ENCODE data around the gene MBP. TPM values are rescaled to one million over a fixed set of nuclear protein-coding genes. Genes with fewer than 3 reads are reported as not detected.

Gene MBP
- total and polyA plus RNA-seq, 2 of the 4 experiments (the other 2 are of a cell fraction) = 0.72 to 0.90 TPM

- no peak overlapping the region for H3K23ac ChIP-seq (ENCODE audit: low read depth, low read length)
- H3K79me1 ChIP-seq (ENCODE audit: low read depth in 1 of 2, low read length in 2 of 2) = no peaks in the 10 kb centered on the region
- DNase-seq (no peak), ATAC-seq (ENCODE audit: low read depth) (no peak)
- 98% methylated on average over 5 of the region's 12 CpGs; no CpG with 5 or more reads in 1 of the 2 experiments for WGBS, 2 experiments (ENCODE audit: extremely low coverage in 2 of 2, insufficient read length in 1 of 2)
- H3K36me3 ChIP-seq (ENCODE audit: control insufficient read depth, insufficient read depth, low read length) = peaks cover 30% of the 10 kb centered on the region
- H3K4me3 ChIP-seq (ENCODE audit: insufficient read depth, low read depth, low read length) = no peak overlapping the region
- no peaks in the 10 kb centered on the region for H3K4me1 ChIP-seq (ENCODE audit: control insufficient read depth, insufficient read depth, low read length)
- no peak overlapping the region for H3K14ac ChIP-seq (replicated peaks; ENCODE audit: low read depth, low read length)
- H3K4me2 ChIP-seq (ENCODE audit: low read depth, low read length) = no peak overlapping the region
- no TSS peak for BruUV-seq (replicated peaks)
- H3K18ac ChIP-seq (ENCODE audit: low read depth, low read length) = no peak overlapping the region
- H3K4ac ChIP-seq (ENCODE audit: low read depth, low read length) = no peak overlapping the region
- H2BK15ac ChIP-seq (ENCODE audit: low read depth, low read length) = no peak overlapping the region
- no peak overlapping the region for H2BK5ac ChIP-seq (ENCODE audit: low read depth, low read length, poor library complexity, severe bottlenecking)
- no peak overlapping the region for H3K56ac ChIP-seq (ENCODE audit: extremely low read depth, insufficient read depth, low read length)
- ChIA-PET CTCF (no interaction called here), POLR2A (ENCODE audit: unreplicated experiment) (no interaction called here)
- H3K9ac ChIP-seq (ENCODE audit: low read depth, low read length) = no peak overlapping the region
- TF ChIP-seq SMC3 (IDR thresholded peaks at IDR 0.05; ENCODE audit: low read depth, low read length) = no peak
- TF ChIP-seq MAZ (IDR thresholded peaks at IDR 0.05; ENCODE audit: borderline replicate concordance, low read depth, low read length) = no peak
- TF ChIP-seq NFE2L2 (IDR thresholded peaks at IDR 0.05; ENCODE audit: low read depth, low read length) = no peak
- no peak for TF ChIP-seq CEBPB (IDR thresholded peaks at IDR 0.05; ENCODE audit: low read depth, low read length)
- TF ChIP-seq ELK1 (IDR thresholded peaks at IDR 0.05; ENCODE audit: borderline replicate concordance, low read depth, low read length) = no peak
- TF ChIP-seq RAD21 (IDR thresholded peaks at IDR 0.05; ENCODE audit: low read length) = no peak
- TF ChIP-seq RFX5 (IDR thresholded peaks at IDR 0.05; ENCODE audit: low read depth, low read length) = no peak
- no peak for TF ChIP-seq MXI1 (IDR thresholded peaks at IDR 0.05; ENCODE audit: borderline replicate concordance, low read depth, low read length)
- no peak for TF ChIP-seq BHLHE40 (IDR thresholded peaks at IDR 0.05; ENCODE audit: low read depth, low read length)
- TF ChIP-seq CTCF (conservative IDR thresholded peaks at IDR 0.05; ENCODE audit: low read depth, low read length) = no peak
- no peak for TF ChIP-seq FOS (IDR thresholded peaks at IDR 0.05; ENCODE audit: low read depth, low read length)
- TF ChIP-seq POLR2A (IDR thresholded peaks at IDR 0.05; ENCODE audit: low read depth, low read length) = no peak
- TF ChIP-seq USF2 (IDR thresholded peaks at IDR 0.05; ENCODE audit: low read depth, low read length) = no peak
- TF ChIP-seq CHD1 (IDR thresholded peaks at IDR 0.05; ENCODE audit: low read depth, low read length) = no peak
- no peak for TF ChIP-seq RCOR1 (IDR thresholded peaks at IDR 0.05; ENCODE audit: insufficient replicate concordance, low read length)
- TF ChIP-seq MAFK (IDR thresholded peaks at IDR 0.05; ENCODE audit: low read depth, low read length) = no peak
- H2BK120ac ChIP-seq (ENCODE audit: low read depth, low read length) = no peak overlapping the region
- intact Hi-C loops (cut with micrococcal nuclease) (no loop called here), dilution Hi-C loops (cut with HindIII; ENCODE audit: low sequenced_read_pairs, unreplicated experiment) (no loop called here), in situ Hi-C loops (cut with MboI; ENCODE audit: low sequenced_read_pairs) (no loop called here)
- no peak overlapping the region for H4K91ac ChIP-seq (ENCODE audit: insufficient read depth, low read depth, low read length)
- peaks cover 3% of the 10 kb centered on the region; the same call in 1 of the 2 replicates for H3K9me1 ChIP-seq (ENCODE audit: insufficient read depth, low read length)
- H2AK5ac ChIP-seq (ENCODE audit: low read depth, low read length) = no peak overlapping the region
- H3K27ac ChIP-seq (ENCODE audit: insufficient read depth, low read length) = no peak overlapping the region
- H2AFZ ChIP-seq (replicated peaks; ENCODE audit: low read length, poor library complexity) = no peak overlapping the region
- H4K8ac ChIP-seq (ENCODE audit: low read depth in 2 of 2, low read length in 2 of 2) = no peak overlapping the region
- no peaks in the 10 kb centered on the region for H4K20me1 ChIP-seq (ENCODE audit: insufficient read depth, low read length)
- no peak overlapping the region for H2AK9ac ChIP-seq (replicated peaks; ENCODE audit: low read depth, low read length, poor library complexity)
- H4K5ac ChIP-seq (ENCODE audit: low read depth, low read length) = no peak overlapping the region
- no peaks in the 10 kb centered on the region for H3K9me3 ChIP-seq (ENCODE audit: control insufficient read depth, insufficient read depth, low read length)
- H3K27me3 ChIP-seq (ENCODE audit: control insufficient read depth, insufficient read depth, low read length) = no peaks in the 10 kb centered on the region
- H2BK20ac ChIP-seq (ENCODE audit: low read depth, low read length) = no peak overlapping the region
Observed at GRCh38 chr18:76938619-76939018, 194.0 kb downstream of the MBP start.

Measured in IMR-90 (cell line).